HG03139 (cell line): ENCODE results near the gene AGAP1.

Experiments
- ATAC-seq: cut with Tn5 transposase; IDR thresholded peaks from one replicate; pipeline ENCODE4 v1.9.1; 2021; ENCODE audit not compliant: unreplicated experiment

Gene AGAP1

DNA sequence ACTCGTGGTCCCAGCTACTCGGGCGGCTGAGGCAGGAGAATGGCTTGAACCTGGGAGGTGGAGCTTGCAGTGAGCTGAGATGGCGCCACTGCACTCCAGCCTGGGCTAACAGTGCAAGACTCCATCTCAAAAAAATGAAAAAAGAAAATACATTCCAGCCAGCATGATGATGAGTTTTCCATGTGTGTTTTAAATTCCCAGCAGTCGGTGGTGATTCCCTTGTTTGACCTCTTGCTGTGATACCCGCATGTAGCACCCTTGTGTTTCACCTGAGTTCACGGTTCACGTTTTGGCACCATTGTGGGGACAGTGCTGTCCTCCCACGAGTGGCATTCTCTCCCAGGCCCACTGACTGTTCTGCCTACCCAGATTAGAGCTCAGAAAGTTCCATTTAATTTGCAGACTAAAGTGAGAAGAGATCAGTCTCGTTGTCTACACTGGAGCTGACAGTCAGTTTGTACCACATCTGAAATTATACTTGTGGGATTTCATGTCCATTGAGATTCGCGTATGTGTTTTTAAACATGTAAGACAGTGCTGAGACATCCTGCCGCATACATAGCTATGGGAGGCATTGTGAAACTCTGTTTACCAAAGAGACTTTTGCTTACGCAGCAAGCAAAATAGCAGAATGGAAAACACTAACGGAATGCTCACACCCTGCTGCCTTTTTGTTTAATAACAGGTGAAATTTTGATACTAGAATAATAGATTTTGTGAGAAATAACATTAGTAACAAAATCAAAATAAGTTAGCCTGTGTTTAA lies 517.3 kb downstream of the AGAP1 start:
- ATAC-seq, result no peak

DNA sequence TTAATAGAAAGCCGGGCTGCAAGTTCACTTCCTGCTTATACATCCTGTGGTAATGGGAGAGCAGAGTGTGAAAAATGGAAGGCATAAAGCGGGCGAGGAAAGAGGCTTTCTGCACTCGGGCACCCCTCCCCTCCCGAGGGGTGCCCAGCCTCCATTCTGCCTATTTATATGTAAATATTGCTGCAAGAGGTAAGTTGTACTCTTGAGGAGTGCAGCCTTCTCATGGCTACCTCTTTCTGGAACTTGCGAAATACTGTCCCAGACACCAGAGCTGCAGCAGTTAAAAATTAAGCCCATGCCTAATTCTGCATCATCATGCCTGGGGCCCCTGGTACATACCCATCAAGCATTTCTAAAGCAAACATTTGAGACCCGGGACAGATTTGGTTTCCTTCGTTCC lies 518.3 kb downstream of the AGAP1 start:
- ATAC-seq, result no peak

DNA sequence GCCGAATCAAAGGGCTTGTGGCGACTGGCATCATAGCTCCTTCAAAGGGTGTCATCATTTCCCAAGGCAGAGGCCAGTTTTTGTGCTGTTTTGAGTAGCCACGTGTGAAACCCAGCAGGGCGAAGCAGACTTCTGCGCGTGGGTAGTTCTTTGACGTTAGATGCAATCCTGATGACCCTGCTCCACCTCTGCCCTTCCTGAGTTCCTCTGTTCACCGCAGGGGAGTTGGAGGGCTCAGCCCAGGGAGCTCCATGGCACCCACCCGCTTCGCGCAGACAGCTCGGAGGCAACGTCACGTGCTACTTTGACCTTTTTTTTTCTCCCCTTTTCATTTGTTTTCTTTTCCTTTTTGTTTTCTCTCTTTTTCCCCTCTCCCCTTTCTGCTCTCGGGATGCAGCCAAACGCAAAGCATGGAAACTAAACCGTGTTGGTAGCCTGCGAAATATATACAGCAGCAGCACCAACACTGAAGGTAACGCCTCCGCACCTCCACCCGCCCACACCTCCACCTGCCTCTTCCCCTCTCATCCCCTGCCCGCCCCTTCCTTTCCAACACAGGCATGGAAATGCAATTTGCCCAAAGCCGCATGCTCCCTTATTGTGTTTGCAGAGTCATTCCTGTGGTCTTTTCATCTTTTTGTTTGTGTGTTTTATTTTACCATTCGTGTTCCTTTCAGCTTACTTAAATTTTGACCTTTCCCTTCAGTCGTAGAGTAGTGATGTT lies 520.7 kb downstream of the AGAP1 start:
- no peak for ATAC-seq

DNA sequence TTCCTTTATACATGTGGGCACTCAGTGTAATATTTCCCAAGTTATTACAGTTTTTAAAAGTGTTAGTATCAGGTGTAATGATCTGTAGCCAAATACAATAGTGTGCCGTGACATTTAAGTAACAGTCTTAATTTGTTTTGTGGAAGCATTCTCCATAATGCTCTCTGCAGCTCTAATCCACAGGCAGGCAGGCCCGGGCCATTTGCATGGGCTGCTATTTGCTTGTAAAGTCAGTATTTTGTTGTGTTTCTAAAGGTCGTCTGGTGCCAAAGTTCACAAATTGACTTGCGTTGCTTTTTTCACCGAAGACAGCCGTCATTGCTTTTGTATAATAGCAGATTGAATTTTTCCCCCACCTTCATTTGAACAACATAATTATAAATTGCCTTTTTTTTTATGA lies 521.3 kb downstream of the AGAP1 start:
- no peak for ATAC-seq

DNA sequence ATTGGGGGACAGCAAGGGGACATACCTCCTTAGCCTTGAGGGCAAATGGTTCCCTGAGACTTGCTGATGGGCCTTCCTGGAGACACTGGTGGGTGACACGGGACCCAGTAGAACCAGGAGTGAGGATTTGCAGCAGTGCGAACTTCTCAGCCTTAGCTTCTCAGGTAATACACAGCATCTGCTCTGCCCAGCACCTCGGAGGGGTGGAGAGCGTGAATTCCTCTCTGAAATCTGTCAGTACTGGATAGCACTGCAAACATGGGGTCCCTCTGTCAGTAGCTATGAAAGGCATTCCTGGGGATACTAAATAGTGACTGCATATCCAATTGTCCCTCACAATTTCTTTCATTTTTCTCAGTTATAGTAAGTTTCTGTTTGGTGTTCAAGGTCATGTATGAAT lies 522.7 kb downstream of the AGAP1 start:
- no peak for ATAC-seq

DNA sequence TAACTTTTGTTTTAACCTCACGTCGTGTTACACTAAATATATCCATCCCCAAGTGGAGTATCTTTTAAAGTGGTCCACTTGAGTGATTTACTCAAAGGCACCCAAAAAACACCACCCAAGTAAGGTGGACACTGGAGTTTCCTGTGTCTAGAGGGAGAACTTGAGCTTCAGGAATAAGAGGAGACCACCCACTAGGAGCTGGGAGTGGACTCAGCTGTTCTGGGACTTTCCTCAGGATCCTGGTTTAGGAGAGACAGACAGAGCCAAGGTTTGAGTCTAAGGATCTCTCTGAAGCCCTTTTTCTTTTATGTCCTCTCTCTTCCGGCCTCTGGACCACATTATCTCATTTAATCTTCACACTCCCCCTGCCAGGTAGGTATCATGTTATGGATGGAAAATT lies 523.6 kb downstream of the AGAP1 start:
- no peak for ATAC-seq

DNA sequence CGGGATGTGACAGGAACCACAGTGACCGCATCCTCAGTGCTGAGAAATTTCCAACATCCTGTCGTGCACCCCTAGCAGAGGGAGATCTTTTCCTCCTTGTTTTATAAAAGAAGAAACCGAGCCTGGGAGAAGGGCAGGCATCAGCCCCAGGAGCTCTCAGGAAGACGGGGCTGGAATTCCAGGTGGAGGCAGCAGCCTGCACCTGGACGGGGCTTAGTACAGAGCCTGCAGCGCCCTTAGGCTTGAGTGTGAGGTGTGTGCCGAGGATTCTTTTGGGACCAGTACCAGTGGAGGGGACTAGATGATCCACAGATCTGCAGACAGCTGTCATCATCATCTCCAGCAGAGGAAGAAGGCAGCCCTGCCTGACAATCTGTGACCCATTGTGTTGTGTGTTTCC lies 525.6 kb downstream of the AGAP1 start:
- no peak for ATAC-seq

DNA sequence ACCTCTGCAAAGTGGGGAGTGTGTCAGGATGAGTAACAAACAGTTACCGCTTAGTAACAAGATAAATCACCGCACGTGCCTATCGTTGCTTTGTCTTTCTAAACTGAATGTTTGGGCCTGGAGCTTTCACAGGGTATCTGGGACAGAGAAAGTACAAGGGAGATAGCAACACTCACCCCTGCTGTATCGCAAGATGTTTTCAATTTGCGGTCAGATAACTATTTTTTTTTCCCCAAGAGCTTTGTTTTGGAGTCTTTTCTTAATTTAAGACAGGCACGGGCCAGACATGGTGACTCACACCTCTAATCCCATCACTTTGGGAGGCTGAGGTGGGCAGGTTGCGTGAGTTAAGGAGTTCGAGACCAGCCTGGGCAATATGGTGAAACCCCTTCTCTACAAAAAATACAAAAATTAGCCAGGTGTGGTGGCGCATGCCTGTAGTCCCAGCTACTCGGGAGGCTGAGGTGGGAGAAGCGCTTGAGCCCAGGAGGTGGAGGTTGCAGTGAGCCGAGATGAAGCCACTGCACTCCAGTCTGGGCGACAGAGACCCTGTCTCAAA lies 527.7 kb downstream of the AGAP1 start:
- ATAC-seq, result no peak

DNA sequence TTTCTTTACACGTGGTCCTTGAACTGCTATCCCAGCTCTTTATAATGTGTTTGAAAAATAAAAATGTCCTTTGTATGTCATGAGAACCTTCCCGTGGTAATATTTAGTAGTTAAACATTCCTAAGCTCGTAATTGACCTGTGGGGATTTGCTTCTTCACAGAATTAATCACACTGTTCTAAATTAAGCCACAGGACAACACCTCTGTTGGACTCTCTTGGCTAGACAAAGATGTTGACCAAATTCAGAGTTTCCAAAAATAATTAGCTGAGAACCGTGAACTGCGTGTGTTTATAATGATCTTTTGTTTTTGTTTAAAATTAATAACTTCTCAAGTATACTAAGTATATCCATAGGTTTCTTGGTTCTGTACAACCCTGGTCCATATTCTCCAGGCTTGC lies 528.3 kb downstream of the AGAP1 start:
- ATAC-seq, result no peak

DNA sequence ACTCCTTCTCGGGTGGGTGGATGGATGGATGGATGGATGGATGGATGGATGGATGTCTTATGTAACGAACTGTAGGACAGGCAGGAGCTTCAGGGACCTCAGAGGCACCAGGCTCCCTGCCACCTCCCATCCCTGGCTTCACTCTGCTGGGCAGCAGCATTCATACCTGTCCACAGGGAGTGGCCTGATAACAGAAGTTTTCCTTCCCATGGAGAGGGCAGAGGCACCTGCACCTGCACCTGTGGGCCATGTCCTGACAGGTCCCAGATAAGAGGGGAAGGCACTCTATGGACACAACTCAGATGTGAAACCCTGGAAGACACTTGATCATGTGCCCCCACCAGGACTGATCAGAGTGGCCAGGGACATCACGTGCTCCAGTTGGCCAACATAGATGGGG lies 532.0 kb downstream of the AGAP1 start:
- no peak for ATAC-seq

DNA sequence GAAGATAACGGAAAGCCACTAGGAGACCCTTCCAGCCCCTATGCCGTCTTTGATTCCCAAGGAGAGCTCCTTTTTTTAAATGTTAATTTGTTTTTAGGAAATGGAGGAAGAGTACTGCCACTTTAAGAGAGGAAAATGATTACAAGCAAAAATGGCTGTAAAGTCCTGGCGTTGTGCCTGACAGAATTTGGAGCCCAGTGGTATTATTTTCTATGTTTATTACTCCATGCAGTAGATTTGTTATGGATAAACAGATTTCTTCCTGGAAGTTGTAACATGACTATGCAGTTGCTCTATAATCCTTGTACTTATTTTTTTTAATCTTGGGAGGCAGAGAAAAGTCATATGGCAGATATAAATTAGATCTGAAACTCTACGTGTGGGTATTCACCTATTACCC lies 533.0 kb downstream of the AGAP1 start:
- no peak for ATAC-seq

DNA sequence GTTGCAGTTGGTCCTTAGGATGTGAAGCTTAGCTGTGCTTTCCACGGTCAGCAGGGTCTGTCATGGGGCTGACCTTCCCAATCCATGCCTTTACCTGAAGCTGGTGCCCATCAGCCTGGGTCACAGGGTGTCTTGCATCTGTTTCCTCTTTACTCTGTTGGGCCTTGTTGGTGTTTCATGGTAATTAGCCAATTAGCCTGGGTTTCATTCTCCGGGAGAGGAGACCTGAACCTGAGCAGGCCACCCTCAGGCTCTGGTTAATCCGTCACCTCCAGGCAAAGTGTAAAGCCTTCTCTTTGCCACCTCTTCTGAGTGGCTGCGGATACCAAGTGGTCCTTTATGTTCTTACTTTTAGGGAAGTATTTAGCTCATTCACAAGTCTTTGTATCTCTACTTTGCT lies 534.2 kb downstream of the AGAP1 start:
- ATAC-seq, result no peak

DNA sequence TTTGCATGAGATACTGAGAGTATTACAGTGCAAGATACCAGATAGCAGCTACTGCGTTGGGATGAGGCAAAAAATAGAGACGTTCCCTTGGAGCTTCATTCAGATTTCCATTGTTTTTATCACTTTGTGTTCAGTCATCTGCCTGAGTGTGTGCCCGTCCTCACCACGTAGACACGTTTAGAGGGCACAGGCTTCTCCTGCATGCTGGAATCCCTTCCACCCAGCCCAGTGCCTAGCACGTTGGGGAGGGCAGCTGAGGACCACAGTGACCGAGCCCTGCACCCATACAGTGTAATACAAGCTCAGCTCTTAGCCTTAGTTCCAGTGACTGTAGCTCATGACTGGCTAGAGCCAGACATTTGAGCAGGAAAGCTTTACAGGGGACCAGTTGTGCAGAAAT lies 539.6 kb downstream of the AGAP1 start:
- ATAC-seq, result no peak

DNA sequence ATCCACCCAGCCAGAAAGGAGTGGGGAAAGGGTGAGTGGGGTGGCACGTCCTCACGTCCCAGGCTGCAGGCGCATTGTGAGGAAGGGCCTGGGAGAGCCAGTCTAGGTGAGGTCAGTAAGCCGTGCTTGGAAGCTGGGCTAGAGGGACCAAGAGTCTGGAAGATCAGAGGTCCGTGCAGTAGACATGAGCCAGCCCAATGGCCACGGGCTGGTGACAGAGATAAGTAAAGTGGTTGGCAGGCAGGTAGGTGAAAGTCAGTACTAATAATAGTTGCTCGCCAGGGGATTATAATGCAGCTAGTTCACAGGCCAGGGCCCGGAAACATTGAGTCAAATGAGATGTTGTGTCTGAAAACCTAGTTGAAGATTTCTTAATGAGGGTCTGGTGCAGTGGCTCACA lies 541.1 kb downstream of the AGAP1 start:
- no peak for ATAC-seq

DNA sequence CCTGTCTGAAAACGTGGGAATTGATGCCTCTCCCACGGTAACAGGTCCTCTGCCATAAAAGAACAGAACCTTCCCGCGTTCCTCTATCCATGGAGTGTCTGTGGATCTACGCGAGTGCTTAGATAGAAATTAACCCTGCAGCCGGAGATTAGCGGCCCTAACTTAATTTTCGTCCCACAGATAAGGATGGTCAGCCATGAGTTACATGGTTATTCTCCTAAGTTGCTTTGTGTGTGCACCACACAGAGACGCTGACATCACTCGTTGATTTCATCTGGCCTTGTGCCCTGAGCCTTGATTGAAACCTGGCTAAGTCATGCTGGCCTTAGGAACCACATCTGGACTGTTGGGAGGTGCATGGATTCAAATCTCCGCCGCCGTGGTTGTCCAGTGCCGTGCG lies 542.2 kb downstream of the AGAP1 start:
- no peak for ATAC-seq

DNA sequence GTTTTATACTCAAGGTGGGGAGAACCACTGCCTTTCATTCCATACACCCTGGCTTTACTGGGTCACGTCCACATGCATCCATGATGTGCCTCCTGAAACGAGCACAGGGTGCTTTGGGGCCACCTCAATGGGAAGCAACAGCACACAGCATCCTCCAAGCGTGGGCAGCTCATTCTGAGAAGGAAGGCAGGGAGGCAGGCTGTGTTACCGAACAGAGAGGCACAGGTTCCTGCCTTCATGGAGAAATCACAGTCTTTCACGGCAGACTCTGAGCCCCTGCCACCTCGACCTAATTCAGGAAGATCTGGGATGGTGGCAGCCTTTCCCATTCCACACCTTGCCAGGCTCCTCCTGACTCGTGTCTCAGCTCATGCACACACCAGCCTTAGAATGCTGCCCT lies 544.3 kb downstream of the AGAP1 start:
- ATAC-seq, result no peak

DNA sequence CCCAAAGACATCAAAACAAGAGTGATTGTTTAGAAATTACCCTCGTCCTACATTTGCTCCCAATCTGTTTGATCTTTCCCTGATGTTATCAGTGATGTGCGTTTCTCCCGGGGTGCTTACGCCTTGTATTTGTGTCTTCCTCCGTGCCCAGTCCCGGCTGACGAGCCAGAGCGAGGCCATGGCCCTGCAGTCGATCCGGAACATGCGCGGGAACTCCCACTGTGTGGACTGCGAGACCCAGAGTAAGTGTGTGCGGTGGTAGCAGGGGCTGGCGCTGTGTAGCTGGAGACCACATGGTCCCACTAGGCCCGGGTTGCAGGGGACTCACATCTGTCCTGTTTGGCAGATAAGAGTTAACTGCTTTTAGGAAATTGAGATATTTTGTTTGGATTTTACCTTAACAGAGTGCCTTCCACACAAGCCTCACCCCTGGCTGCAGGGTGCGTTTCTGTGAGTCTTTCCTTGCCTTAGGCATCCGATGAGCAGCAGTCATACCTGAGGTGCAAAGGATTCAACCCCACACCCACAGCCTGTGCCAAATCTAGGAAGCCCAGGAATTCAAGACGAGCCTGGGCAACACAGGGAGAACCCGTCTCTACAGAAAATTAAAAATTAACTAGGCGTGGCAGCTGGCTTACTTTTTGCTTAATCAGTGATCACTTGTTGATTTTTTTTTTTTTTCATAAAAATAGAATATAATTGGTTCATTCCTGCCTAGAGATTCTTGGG lies 546.9 kb downstream of the AGAP1 start:
- ATAC-seq, result no peak

DNA sequence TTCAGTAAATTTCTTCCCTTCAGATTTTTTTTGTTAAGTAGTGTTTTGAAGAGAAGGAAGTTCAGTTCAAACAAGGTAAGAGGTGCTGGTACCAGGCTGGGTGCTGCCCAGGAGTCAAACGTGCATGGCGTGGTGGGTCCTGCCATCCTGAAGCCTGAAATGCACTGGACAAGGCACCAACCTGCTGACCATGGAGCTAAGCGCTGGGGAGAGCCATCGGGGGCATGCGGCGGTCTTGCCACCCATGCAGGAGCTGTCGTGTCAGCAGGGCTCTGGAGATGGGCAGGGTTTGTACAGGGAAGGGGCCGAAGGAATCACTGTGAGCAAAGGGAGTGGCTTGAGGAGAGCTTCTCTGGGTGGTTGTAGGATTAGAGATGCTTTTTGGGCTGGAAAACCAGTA lies 547.8 kb downstream of the AGAP1 start:
- ATAC-seq, result no peak

DNA sequence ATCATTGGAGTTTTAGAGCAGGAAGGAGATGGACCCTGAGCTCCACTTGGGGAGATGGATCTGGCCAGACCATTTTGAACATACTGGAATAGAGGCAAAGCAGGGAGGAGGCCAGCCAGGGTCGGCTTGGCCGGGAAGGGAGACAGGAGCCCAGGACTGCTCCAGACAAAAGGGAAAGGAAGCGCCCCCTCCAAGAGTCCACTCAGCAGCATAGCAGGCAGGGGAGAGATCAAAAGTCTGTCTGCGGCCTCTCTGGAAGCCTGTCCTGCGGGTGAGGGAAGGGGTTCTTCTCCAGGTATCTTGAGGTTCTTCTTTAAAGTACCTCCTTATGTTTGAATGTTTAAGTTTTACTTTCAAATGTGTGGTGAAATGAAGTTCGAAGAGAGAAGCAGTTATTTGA lies 548.2 kb downstream of the AGAP1 start:
- no peak for ATAC-seq

DNA sequence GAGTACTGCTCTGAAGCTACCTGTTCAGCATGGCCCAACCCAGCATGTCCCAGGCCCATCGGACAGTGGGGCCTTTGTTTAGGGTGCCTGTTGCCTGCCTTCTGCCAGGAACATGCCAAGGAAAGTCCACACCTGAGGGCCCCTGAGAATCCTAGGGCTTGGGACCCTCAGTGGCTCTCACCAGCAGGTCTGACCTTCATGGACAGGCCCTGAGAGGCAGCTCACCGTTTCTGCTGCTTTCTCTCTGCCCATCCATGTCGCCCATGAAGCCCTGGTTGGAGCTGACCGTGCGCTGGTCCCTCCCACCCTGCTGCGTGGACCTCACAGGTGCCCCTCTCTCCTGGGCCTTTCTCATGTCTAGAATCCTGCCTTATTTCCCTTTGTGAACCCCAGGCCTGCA lies 550.3 kb downstream of the AGAP1 start:
- ATAC-seq, result no peak

DNA sequence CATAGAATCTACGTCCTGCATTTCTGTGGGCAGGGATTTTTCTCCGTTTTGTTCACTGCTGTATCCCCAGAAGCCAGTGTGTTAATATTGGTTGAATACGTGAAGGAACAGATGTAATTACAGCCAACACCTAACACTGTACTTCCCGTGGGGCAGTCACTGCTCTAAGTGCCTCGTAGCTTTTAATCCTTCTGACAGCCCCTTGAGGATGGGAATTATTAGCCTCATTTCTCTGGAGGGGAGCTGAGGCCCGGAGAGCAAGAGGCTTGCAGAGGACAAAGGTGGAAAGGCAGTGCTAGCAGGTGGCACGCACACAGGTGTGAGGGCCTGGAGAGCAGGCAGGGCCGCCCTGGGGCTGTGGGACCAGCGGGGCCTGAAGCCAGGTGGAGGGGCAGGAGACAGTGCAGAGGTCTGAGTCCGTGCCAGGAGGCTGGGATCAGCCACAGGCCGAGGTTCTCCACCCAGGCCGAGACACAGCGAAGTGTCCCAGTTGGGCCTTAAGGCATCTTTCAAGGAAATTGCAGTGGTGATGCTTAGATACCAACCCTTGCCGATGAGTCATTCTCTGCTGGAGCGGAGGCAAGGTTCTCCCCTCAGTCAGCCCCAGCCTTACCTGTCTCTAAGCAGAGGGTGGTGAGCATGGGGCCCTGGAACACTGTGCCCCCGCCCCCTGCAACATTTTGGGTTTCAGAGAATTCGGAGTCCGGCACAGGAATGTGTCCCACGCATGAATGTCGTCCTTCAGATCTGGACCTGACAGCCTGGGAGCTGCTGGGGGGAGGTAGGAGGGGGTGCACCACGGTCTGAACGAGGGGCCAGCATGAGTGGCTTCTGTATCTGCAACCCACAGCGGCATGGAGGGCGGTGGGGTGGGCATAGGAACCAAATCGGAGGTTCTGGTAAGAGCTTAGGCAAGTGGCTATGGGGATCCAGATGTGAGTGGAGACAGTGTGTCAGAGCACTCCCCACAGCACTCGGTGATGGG lies 551.7 kb downstream of the AGAP1 start:
- ATAC-seq, result no peak
